GM23338 (cell line): ENCODE measurements around the gene TRPV5.

ENCODE experiments used
- CREB1 ChIP-seq: fragments of 250-450 bp; sonication (Bioruptor Pico); IDR thresholded peaks from 2 replicates; pipeline ENCODE4 v1.5.0; 2020; ENCODE audit warnings: low read depth, mild to moderate bottlenecking, moderate library complexity
- CTCF ChIP-seq, 2 experiments: fragments of 200-600 bp in 1 of 2; sonication (generic) in 1 of 2; conservative IDR thresholded peaks; 2 replicates each; pipeline versions ENCODE4 v1.5.1 to v1.6.1; 2016 to 2017; ENCODE audit warnings: antibody characterized with exemption in 2 of 2, low read depth in 2 of 2, mild to moderate bottlenecking in 2 of 2, moderate library complexity in 1 of 2
- ETS1 ChIP-seq: IDR thresholded peaks from 2 replicates; pipeline ENCODE4 v1.6.1; 2016; ENCODE audit warnings: antibody characterized with exemption
- EZH2 ChIP-seq: fragments of 200-600 bp; sonication (generic); IDR thresholded peaks from one replicate; pipeline ENCODE4 v1.8.0; 2017; ENCODE audit warnings: antibody characterized with exemption, mild to moderate bottlenecking, low read depth; ENCODE audit not compliant: unreplicated experiment
- EZH2phosphoT487 ChIP-seq: fragments of 200-600 bp; sonication (generic); IDR thresholded peaks from one replicate; pipeline ENCODE4 v1.8.1; 2018; ENCODE audit warnings: antibody characterized with exemption; ENCODE audit not compliant: unreplicated experiment
- JUNB ChIP-seq: IDR thresholded peaks from one replicate; pipeline ENCODE4 v1.6.1; 2016; ENCODE audit warnings: antibody characterized with exemption; ENCODE audit not compliant: unreplicated experiment
- NANOG ChIP-seq: IDR thresholded peaks from 2 replicates; pipeline ENCODE4 v1.6.1; 2016; ENCODE audit warnings: antibody characterized with exemption, borderline replicate concordance
- POLR2AphosphoS5 ChIP-seq: IDR thresholded peaks from 2 replicates; pipeline ENCODE4 v1.6.1; 2016; ENCODE audit warnings: antibody characterized with exemption, low read depth
- REST ChIP-seq: IDR thresholded peaks from one replicate; pipeline ENCODE4 v1.6.1; 2018; ENCODE audit warnings: antibody characterized with exemption; ENCODE audit not compliant: unreplicated experiment
- STAT1 ChIP-seq: IDR thresholded peaks from one replicate; pipeline ENCODE4 v1.6.1; 2016; ENCODE audit warnings: antibody characterized with exemption; ENCODE audit not compliant: unreplicated experiment
- ZNF114 ChIP-seq: fragments of 250-450 bp; sonication (Bioruptor Pico); IDR thresholded peaks from 2 replicates; pipeline ENCODE4 v1.5.0; 2020; ENCODE audit warnings: mild to moderate bottlenecking, moderate library complexity
- ZNF331 ChIP-seq: fragments of 250-450 bp; sonication (Bioruptor Pico); IDR thresholded peaks from 2 replicates; pipeline ENCODE4 v1.5.0; 2020; ENCODE audit warnings: low read depth, mild to moderate bottlenecking, moderate library complexity
- ZNF462 ChIP-seq: fragments of 250-450 bp; sonication (Bioruptor Pico); IDR thresholded peaks from 2 replicates; pipeline ENCODE4 v1.5.0; 2020; ENCODE audit warnings: mild to moderate bottlenecking, moderate library complexity

GRCh38 chr7:142871260-142872105 lies 62.1 kb downstream of the TRPV5 start:
- TF ChIP-seq CTCF (conservative IDR thresholded peaks at IDR 0.05; ENCODE audit: low read depth in 2 of 2) (no peak), EZH2phosphoT487 (no peak), EZH2 (no peak), POLR2AphosphoS5 (no peak), CREB1 (no peak), REST (no peak), ZNF114 (CRISPR knock-in tag) (no peak), JUNB (no peak), ETS1 (no peak), NANOG (no peak), STAT1 (no peak), ZNF331 (CRISPR knock-in tag) (no peak), ZNF462 (CRISPR knock-in tag) (no peak)
